K562 (cell line): Measurements from ENCODE around the gene RPS27. TPM values are rescaled to one million over a fixed set of nuclear protein-coding genes. Genes with fewer than 3 reads are reported as not detected.

Experiments used
- ADNP ChIP-seq: fragments of 200-800 bp; sonication (Bioruptor generic); IDR thresholded peaks from 2 replicates; pipeline ENCODE4 v1.6.1; 2016; ENCODE audit warnings: missing genetic modification characterization, missing compliant biosample characterization
- ATF3 ChIP-seq, 2 experiments: fragments of 450-650 bp in 1 of 2; sonication (generic) in 1 of 2; formaldehyde crosslinking in 1 of 2; IDR thresholded peaks in 1 of 2; conservative IDR thresholded peaks in 1 of 2; 2 replicates each; pipeline versions ENCODE4 v1.6.1 to v1.8.1; 2016 to 2023; ENCODE audit warnings: mild to moderate bottlenecking in 2 of 2, moderate library complexity in 2 of 2, inconsistent platforms in 1 of 2, missing genetic modification reagents in 1 of 2
- FOXA3 ChIP-seq, 2 experiments: fragments of 450-650 bp in 1 of 2; sonication (generic) in 1 of 2; formaldehyde crosslinking; IDR thresholded peaks in 1 of 2; conservative IDR thresholded peaks in 1 of 2; 2 replicates each; pipeline versions ENCODE4 v1.4.0 to v1.8.0; 2020 to 2022; ENCODE audit warnings: mild to moderate bottlenecking in 2 of 2, missing genetic modification reagents in 1 of 2
- HMGXB4 ChIP-seq: sonication (generic); formaldehyde crosslinking; IDR thresholded peaks from 2 replicates; pipeline ENCODE4 v1.8.1; 2023; ENCODE audit warnings: mild to moderate bottlenecking, missing genetic modification reagents
- KDM4B ChIP-seq, 2 experiments: fragments of 450-650 bp in 1 of 2; sonication (generic) in 1 of 2; IDR thresholded peaks; 2 replicates each; pipeline ENCODE4 v1.6.1; 2016 to 2017; ENCODE audit warnings: borderline replicate concordance in 2 of 2, antibody characterized with exemption in 1 of 2, low read depth in 1 of 2, mild to moderate bottlenecking in 1 of 2
- MAFK ChIP-seq: IDR thresholded peaks from 2 replicates; pipeline ENCODE4 v1.6.1; 2011; ENCODE audit warnings: low read length, improper control_type of control experiment
- MCM2 ChIP-seq: fragments of 450-650 bp; IDR thresholded peaks from 2 replicates; pipeline ENCODE4 v1.6.1; 2017; ENCODE audit warnings: low read depth, mild to moderate bottlenecking
- MYBL2 ChIP-seq, 2 experiments: fragments of 450-650 bp in 1 of 2; sonication (generic) in 1 of 2; formaldehyde crosslinking in 1 of 2; IDR thresholded peaks; 2 replicates each; pipeline versions ENCODE4 v1.6.1 to v1.8.1; 2017 to 2022; ENCODE audit warnings: borderline replicate concordance in 1 of 2, inconsistent platforms in 1 of 2, low read depth in 1 of 2, mild to moderate bottlenecking in 1 of 2, missing genetic modification reagents in 1 of 2, moderate library complexity in 1 of 2
- PRDM10 ChIP-seq: fragments of 450-650 bp; IDR thresholded peaks from 2 replicates; pipeline ENCODE4 v1.6.1; 2018; ENCODE audit not compliant: partially characterized antibody
- SLC30A9 ChIP-seq: fragments of 250-450 bp; sonication (Bioruptor Pico); IDR thresholded peaks from 2 replicates; pipeline ENCODE4 v1.8.0; 2022; ENCODE audit warnings: mild to moderate bottlenecking, moderate library complexity
- TAF7 ChIP-seq: fragments of 450-650 bp; IDR thresholded peaks from 2 replicates; pipeline ENCODE4 v1.6.1; 2016; ENCODE audit warnings: missing genetic modification characterization, missing compliant biosample characterization
- TCFL5 ChIP-seq: fragments of 250-450 bp; sonication (Bioruptor Pico); conservative IDR thresholded peaks from 2 replicates; pipeline ENCODE4 v1.6.1; 2021; ENCODE audit warnings: mild to moderate bottlenecking, moderate library complexity, matching md5 sums
- TRIM24 ChIP-seq, 2 experiments: fragments of 450-650 bp; IDR thresholded peaks; 2 replicates each; pipeline ENCODE4 v1.6.1; 2016
- ZBTB26 ChIP-seq: fragments of 450-650 bp; formaldehyde crosslinking; IDR thresholded peaks from 2 replicates; pipeline ENCODE4 v1.4.0; 2022; ENCODE audit warnings: missing genetic modification characterization
- ZBTB7A ChIP-seq: IDR thresholded peaks from 2 replicates; pipeline ENCODE4 v1.6.1; 2011; ENCODE audit warnings: low read depth, mild to moderate bottlenecking, low read length, moderate library complexity, borderline replicate concordance; ENCODE audit not compliant: control insufficient read depth
- ZNF3 ChIP-seq: fragments of 250-450 bp; sonication (Bioruptor Pico); IDR thresholded peaks from 2 replicates; pipeline ENCODE4 v1.5.0; 2021; ENCODE audit warnings: mild to moderate bottlenecking, moderate library complexity
- ZNF764 ChIP-seq: fragments of 250-450 bp; sonication (Bioruptor Pico); IDR thresholded peaks from 2 replicates; pipeline ENCODE4 v1.4.0; 2020; ENCODE audit warnings: low read depth, mild to moderate bottlenecking, moderate library complexity
- polyA plus RNA-seq, 8 experiments: library from polyadenylated mRNA; depleted of rRNA in 4 of 8; stranded (reverse) in 5 of 8; unstranded in 3 of 8; fragments of >200 nt; fragmentation: Nextera tagmentation in 2 of 8; fragmentation: Illumina TruSeq in 1 of 8; extraction: Ambion mirVana in 2 of 8; extraction: Trizol in 1 of 8; gene quantifications; 2 replicates each; pipeline versions ENCODE4 v1.2.1 to v1.2.3, GENCODE V29; 2011 to 2014; ENCODE audit warnings: inconsistent platforms in 1 of 8, missing spikeins in 1 of 8
- total RNA-seq, 7 experiments: library from RNA; depleted of rRNA in 6 of 7; stranded (reverse); fragments of >200 nt in 6 of 7; fragmentation: Illumina TruSeq in 2 of 7; extraction: Trizol in 2 of 7; gene quantifications; 2 replicates each; pipeline versions ENCODE4 v1.2.1 to v1.2.3, GENCODE V29; 2011 to 2021; ENCODE audit warnings: low replicate concordance in 1 of 7

RPS27 gene
- total and polyA plus RNA-seq, 9 of the 15 experiments (the other 6 are each of a cell fraction or from before 2014, with no cell fraction given) = 2,091 to 9,377 (median 6,706) TPM

GRCh38 chr1:153967107-153967999, 23.2 kb upstream of the RPS27 start, which contains the start of gene CREB3L4 (continued):
- TF ChIP-seq KDM4B (IDR thresholded peaks at IDR 0.05; ENCODE audit: borderline replicate concordance in 2 of 2, low read depth in 1 of 2) (no peak), MAFK (no peak; the same call in 1 of the 2 replicates), TRIM24 (IDR thresholded peaks at IDR 0.05) (0 out of 4 replicates have a peak, but pooled peaks of 1 of the 2 experiments have one; percentile 7), SLC30A9 (CRISPR knock-in tag) (no peak), ZNF764 (CRISPR knock-in tag) (no peak), PRDM10 (peak; percentile 16), ATF3 (IDR thresholded peaks at IDR 0.05) (no peak; the same call in 1 of the 2 replicates), ATF3 (CRISPR knock-in tag; conservative IDR thresholded peaks at IDR 0.05) (0 out of 2 replicates have a peak, but pooled peaks have one; percentile 59), TAF7 (tag) (no peak; the same call in none of the 2 replicates), FOXA3 (CRISPR knock-in tag; conservative IDR thresholded peaks at IDR 0.05 in 1 of 2, IDR thresholded peaks at IDR 0.05 in 1 of 2) (peak in 1 of 2 experiments; percentile 56; a peak in 2 of 4 replicates), TCFL5 (CRISPR knock-in tag) (no peak), HMGXB4 (CRISPR knock-in tag) (0 out of 2 replicates have a peak, but pooled peaks have one; percentile 76), ZNF3 (CRISPR knock-in tag) (no peak), ZBTB26 (CRISPR knock-in tag) (no peak), ADNP (no peak), MCM2 (no peak), ZBTB7A (peak; percentile 77; the same call in 1 of the 2 replicates), MYBL2 (IDR thresholded peaks at IDR 0.05; ENCODE audit: low read depth) (no peak), MYBL2 (CRISPR knock-in tag; IDR thresholded peaks at IDR 0.05; ENCODE audit: borderline replicate concordance) (no peak)
